Breast epithelium (tissue), 3 donors: ENCODE measurements around the gene AGAP1.

Experiments
- CTCF ChIP-seq, 3 donors: fragments of 450-650 bp; IDR thresholded peaks; one replicate each; pipeline ENCODE4 v1.5.1; 2016 to 2017; ENCODE audit warnings: antibody characterized with exemption in 3 of 3, mild to moderate bottlenecking in 3 of 3, moderate library complexity in 3 of 3
- POLR2A ChIP-seq: fragments of 450-650 bp; IDR thresholded peaks from one replicate; pipeline ENCODE4 v1.6.1; 2016; ENCODE audit warnings: antibody characterized with exemption, mild to moderate bottlenecking, moderate library complexity
- POLR2AphosphoS5 ChIP-seq, 3 donors: sonication (generic); formaldehyde crosslinking; IDR thresholded peaks; one replicate each; pipeline ENCODE4 v1.6.1; 2017; ENCODE audit warnings: antibody characterized with exemption in 3 of 3

- TF ChIP-seq CTCF (IDR thresholded peaks at IDR 0.05) = no peak
- TF ChIP-seq POLR2A = no peak
- no peak for TF ChIP-seq POLR2AphosphoS5 (IDR thresholded peaks at IDR 0.05)
These were observed 48.7 kb upstream of the AGAP1 start for GRCh38 chr2:235445116-235445515.
